NOMO-1 treated with dmso at 0.1 percent for 144 hours (cell line): ENCODE results near the gene AKR1B15.
"Not testable (repeated sequence)": the region's sequence is repeated elsewhere in the genome, so short reads cannot be mapped to it uniquely, and the experiment has no call there.

Experiments used
- DNase-seq: peaks from one replicate; lab custom pipeline; 2025; ENCODE audit not compliant: unreplicated experiment; lab: John Stamatoyannopoulos, UW

Gene AKR1B15

GRCh38 chr7:134561616-134562015 lies 12.7 kb downstream of the AKR1B15 start:
- DNase-seq: not testable (repeated sequence)

- no peak for DNase-seq
Measured at GRCh38 chr7:134562136-134562535, 13.2 kb downstream of the AKR1B15 start.

- not testable (repeated sequence) for DNase-seq
Measured at GRCh38 chr7:134563398-134563749, 14.5 kb downstream of the AKR1B15 start.

- DNase-seq: no peak
Measured at GRCh38 chr7:134565643-134566136, 16.8 kb downstream of the AKR1B15 start.

GRCh38 chr7:134567368-134567767 lies 18.5 kb downstream of the AKR1B15 start:
- no peak for DNase-seq

- not testable (repeated sequence) for DNase-seq
Measured at GRCh38 chr7:134569962-134570361, 21.1 kb downstream of the AKR1B15 start.

- no peak for DNase-seq
Measured at GRCh38 chr7:134571101-134571500, 22.2 kb downstream of the AKR1B15 start.

GRCh38 chr7:134571746-134572461 lies 23.0 kb downstream of the AKR1B15 start:
- no peak for DNase-seq

- DNase-seq: no peak
Measured at GRCh38 chr7:134574322-134574721, 25.4 kb downstream of the AKR1B15 start.

GRCh38 chr7:134584290-134584689 lies 35.4 kb downstream of the AKR1B15 start:
- no peak for DNase-seq

GRCh38 chr7:134585897-134586296 lies 37.0 kb downstream of the AKR1B15 start:
- DNase-seq: no peak

GRCh38 chr7:134587750-134588149 lies 38.8 kb downstream of the AKR1B15 start:
- DNase-seq: no peak

- no peak for DNase-seq
Measured at GRCh38 chr7:134589491-134589941, 40.6 kb downstream of the AKR1B15 start.

GRCh38 chr7:134593530-134594392 lies 44.9 kb downstream of the AKR1B15 start:
- no peak for DNase-seq

- no peak for DNase-seq
Measured at GRCh38 chr7:134594877-134595276, 46.0 kb downstream of the AKR1B15 start.

- DNase-seq: no peak
Measured at GRCh38 chr7:134599371-134599770, 50.5 kb downstream of the AKR1B15 start.

- no peak for DNase-seq
Measured at GRCh38 chr7:134601459-134601858, 52.5 kb downstream of the AKR1B15 start.

GRCh38 chr7:134602881-134603451 lies 54.1 kb downstream of the AKR1B15 start:
- peak; percentile 49 for DNase-seq

GRCh38 chr7:134605978-134606923 lies 57.3 kb downstream of the AKR1B15 start:
- peak; percentile 17 for DNase-seq

- DNase-seq: no peak
Measured at GRCh38 chr7:134611611-134612151, 62.8 kb downstream of the AKR1B15 start.
